ENCODE measurements around the gene DDA1. TPM values are rescaled to one million over a fixed set of nuclear protein-coding genes. Genes with fewer than 3 reads are reported as not detected.

The DDA1 gene
- total and polyA plus RNA-seq, 9 of the 15 experiments (the other 6 are each of a cell fraction or from before 2014, with no cell fraction given), result 1.4 to 83.8 (median 33.8) TPM

DNA sequence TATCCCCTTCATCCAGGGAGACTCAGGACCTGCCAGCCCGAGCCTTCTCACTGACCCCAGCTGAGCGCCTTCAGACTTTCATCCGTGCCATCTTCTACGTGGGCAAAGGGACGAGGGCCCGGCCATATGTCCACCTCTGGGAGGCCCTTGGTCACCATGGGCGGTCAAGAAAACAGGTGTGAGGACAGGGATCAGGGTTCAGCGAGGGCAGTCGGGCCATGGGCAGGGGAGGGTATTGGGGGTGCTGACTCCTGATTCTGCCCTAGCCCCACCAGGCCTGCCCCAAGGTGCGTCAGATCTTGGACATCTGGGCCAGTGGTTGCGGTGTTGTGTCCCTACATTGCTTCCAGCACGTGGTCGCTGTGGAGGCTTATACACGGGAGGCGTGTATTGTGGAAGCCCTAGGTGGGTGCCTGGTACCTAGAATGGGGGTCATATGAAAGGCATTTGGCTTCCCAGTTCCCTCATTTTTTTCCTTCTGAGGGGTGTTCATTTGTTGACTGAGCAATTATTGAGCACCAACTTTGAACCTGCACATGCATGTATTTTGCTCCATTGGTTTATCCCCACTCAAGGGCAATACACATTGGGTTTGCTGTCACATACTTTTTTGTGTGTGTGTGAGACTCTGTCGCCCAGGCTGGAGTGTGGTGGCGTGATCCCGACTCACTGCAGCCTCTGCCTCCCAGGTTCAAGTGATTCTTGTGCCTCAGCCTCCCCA lies 23.8 kb upstream of the DDA1 start (continued):
- no peak for TF ChIP-seq HNRNPUL1 (IDR thresholded peaks at IDR 0.05; ENCODE audit: low read length)

DNA sequence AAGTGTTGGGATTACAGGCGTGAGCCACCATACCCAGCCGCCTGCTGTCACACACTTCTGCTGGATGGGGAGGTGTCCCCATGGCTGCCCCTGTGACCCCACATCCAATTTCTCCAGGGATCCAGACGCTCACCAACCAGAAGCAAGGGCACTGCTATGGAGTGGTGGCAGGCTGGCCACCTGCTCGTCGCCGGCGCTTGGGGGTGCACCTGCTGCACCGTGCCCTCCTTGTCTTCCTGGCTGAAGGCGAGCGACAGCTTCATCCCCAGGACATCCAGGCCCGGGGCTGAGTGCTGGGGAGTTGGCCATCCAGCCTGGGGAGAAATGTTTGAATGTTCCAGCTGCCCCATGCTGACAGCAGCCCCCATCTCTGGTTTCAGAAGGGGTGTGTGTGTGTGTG lies 23.1 kb upstream of the DDA1 start:
- CTCF ChIA-PET (ENCODE audit: low intra/inter-chr PET ratio), result no interaction called here
- in situ Hi-C loops (cut with MboI), result loop anchor here (5.0 kb wide), 1 partner anchor 214 kb away; no protein-coding TSS in a partner anchor
- intact Hi-C loops (cut with micrococcal nuclease), result no loop called here
- TF ChIP-seq, protein P1, sequence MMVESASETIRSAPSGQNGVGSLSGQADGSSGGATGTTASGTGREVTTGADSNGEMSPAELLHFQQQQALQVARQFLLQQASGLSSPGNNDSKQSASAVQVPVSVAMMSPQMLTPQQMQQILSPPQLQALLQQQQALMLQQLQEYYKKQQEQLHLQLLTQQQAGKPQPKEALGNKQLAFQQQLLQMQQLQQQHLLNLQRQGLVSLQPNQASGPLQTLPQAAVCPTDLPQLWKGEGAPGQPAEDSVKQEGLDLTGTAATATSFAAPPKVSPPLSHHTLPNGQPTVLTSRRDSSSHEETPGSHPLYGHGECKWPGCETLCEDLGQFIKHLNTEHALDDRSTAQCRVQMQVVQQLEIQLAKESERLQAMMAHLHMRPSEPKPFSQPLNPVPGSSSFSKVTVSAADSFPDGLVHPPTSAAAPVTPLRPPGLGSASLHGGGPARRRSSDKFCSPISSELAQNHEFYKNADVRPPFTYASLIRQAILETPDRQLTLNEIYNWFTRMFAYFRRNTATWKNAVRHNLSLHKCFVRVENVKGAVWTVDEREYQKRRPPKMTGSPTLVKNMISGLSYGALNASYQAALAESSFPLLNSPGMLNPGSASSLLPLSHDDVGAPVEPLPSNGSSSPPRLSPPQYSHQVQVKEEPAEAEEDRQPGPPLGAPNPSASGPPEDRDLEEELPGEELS (CRISPR knock-in tag; IDR thresholded peaks at IDR 0.05; ENCODE audit: borderline replicate concordance), result no peak
- TF ChIP-seq MIER1 (IDR thresholded peaks at IDR 0.05; ENCODE audit: low read depth) (no peak), ZNF165 (CRISPR knock-in tag; IDR thresholded peaks at IDR 0.05; ENCODE audit: borderline replicate concordance) (no peak), ZC3H11A (IDR thresholded peaks at IDR 0.05; ENCODE audit: low read depth, low read length) (no peak), MAFK (IDR thresholded peaks at IDR 0.05; ENCODE audit: low read length) (no peak)
- TF ChIP-seq, protein P2, sequence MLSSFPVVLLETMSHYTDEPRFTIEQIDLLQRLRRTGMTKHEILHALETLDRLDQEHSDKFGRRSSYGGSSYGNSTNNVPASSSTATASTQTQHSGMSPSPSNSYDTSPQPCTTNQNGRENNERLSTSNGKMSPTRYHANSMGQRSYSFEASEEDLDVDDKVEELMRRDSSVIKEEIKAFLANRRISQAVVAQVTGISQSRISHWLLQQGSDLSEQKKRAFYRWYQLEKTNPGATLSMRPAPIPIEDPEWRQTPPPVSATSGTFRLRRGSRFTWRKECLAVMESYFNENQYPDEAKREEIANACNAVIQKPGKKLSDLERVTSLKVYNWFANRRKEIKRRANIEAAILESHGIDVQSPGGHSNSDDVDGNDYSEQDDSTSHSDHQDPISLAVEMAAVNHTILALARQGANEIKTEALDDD (IDR thresholded peaks at IDR 0.05), result no peak
- TF ChIP-seq, protein P3, sequence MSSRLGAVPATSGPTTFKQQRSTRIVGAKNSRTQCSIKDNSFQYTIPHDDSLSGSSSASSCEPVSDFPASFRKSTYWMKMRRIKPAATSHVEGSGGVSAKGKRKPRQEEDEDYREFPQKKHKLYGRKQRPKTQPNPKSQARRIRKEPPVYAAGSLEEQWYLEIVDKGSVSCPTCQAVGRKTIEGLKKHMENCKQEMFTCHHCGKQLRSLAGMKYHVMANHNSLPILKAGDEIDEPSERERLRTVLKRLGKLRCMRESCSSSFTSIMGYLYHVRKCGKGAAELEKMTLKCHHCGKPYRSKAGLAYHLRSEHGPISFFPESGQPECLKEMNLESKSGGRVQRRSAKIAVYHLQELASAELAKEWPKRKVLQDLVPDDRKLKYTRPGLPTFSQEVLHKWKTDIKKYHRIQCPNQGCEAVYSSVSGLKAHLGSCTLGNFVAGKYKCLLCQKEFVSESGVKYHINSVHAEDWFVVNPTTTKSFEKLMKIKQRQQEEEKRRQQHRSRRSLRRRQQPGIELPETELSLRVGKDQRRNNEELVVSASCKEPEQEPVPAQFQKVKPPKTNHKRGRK (tag; IDR thresholded peaks at IDR 0.05), result no peak
- TF ChIP-seq, protein P4, sequence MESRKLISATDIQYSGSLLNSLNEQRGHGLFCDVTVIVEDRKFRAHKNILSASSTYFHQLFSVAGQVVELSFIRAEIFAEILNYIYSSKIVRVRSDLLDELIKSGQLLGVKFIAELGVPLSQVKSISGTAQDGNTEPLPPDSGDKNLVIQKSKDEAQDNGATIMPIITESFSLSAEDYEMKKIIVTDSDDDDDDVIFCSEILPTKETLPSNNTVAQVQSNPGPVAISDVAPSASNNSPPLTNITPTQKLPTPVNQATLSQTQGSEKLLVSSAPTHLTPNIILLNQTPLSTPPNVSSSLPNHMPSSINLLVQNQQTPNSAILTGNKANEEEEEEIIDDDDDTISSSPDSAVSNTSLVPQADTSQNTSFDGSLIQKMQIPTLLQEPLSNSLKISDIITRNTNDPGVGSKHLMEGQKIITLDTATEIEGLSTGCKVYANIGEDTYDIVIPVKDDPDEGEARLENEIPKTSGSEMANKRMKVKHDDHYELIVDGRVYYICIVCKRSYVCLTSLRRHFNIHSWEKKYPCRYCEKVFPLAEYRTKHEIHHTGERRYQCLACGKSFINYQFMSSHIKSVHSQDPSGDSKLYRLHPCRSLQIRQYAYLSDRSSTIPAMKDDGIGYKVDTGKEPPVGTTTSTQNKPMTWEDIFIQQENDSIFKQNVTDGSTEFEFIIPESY (CRISPR knock-in tag; IDR thresholded peaks at IDR 0.05), result no peak
- TF ChIP-seq, protein P5, sequence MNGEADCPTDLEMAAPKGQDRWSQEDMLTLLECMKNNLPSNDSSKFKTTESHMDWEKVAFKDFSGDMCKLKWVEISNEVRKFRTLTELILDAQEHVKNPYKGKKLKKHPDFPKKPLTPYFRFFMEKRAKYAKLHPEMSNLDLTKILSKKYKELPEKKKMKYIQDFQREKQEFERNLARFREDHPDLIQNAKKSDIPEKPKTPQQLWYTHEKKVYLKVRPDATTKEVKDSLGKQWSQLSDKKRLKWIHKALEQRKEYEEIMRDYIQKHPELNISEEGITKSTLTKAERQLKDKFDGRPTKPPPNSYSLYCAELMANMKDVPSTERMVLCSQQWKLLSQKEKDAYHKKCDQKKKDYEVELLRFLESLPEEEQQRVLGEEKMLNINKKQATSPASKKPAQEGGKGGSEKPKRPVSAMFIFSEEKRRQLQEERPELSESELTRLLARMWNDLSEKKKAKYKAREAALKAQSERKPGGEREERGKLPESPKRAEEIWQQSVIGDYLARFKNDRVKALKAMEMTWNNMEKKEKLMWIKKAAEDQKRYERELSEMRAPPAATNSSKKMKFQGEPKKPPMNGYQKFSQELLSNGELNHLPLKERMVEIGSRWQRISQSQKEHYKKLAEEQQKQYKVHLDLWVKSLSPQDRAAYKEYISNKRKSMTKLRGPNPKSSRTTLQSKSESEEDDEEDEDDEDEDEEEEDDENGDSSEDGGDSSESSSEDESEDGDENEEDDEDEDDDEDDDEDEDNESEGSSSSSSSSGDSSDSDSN (IDR thresholded peaks at IDR 0.05; ENCODE audit: borderline replicate concordance in 1 of 2, low read depth in 2 of 2, low read length in 2 of 2), result no peak

More for the DNA sequence above, 23.1 kb upstream of the DDA1 start:
- no peaks in the 10 kb centered on the region for H3K9me1 ChIP-seq (ENCODE audit: control insufficient read depth, insufficient read depth, low read length)
- no TSS peak for BruUV-seq (replicated peaks)
- POLR2A ChIA-PET, result no interaction called here
- no peaks in the 10 kb centered on the region for H3K9me3 ChIP-seq (replicated peaks; ENCODE audit: control insufficient read depth, insufficient read depth, low read depth, low read length)
- peaks cover 6% of the 10 kb centered on the region; the same call in 1 of the 2 replicates for H4K20me1 ChIP-seq (replicated peaks; ENCODE audit: control insufficient read depth, insufficient read depth, low read length)
- peaks cover 13% of the 10 kb centered on the region; the same call in 1 of the 3 replicates for H3K36me3 ChIP-seq (ENCODE audit: control insufficient read depth, insufficient read depth, low read length)
- no peak overlapping the region for H3K4me2 ChIP-seq (ENCODE audit: insufficient read depth, low read length)
- no peak for FAIRE-seq
- peaks cover 5% of the 10 kb centered on the region; the same call in 2 of the 3 replicates for H3K79me2 ChIP-seq (ENCODE audit: control insufficient read depth, insufficient read depth, low read length)
- H3K4me3 ChIP-seq, result no peak overlapping the region
- WGBS (ENCODE audit: insufficient coverage, low coverage, missing lambda C conversion rate), result 81% methylated on average over 11 of the region's 11 CpGs
- peaks cover 2 to 40% of the 10 kb centered on the region in 2 experiments; a peak in 4 of 5 replicates for H3K4me1 ChIP-seq (replicated peaks in 1 of 2; ENCODE audit: control insufficient read depth in 2 of 2, insufficient read depth in 2 of 2, low read length in 2 of 2)
- peak overlapping the region in 1 of 2 experiments; percentile 82; a peak in 2 of 4 replicates for H3K9ac ChIP-seq (ENCODE audit: insufficient read depth in 1 of 2, low read depth in 2 of 2, low read length in 2 of 2)
- no peak overlapping the region; the same call in 1 of the 2 replicates for H2AFZ ChIP-seq (ENCODE audit: low read depth, low read length)
- H3K27me3 ChIP-seq (ENCODE audit: control insufficient read depth in 2 of 2, insufficient read depth in 2 of 2, low read length in 2 of 2), result no peaks in the 10 kb centered on the region
- no peak overlapping the region; the same call in 2 of the 3 replicates for H3K27ac ChIP-seq (ENCODE audit: extremely low read depth, low read depth, low read length)
- ATAC-seq, result no peak
- no peak for DNase-seq (ENCODE audit: extremely low read depth in 1 of 4, low spot score in 3 of 4)

Measured in K562 (cell line).